Measurements from ENCODE around the gene ARHGAP11A. TPM values are rescaled to one million over a fixed set of nuclear protein-coding genes. Genes with fewer than 3 reads are reported as not detected.

Gene ARHGAP11A
- total and polyA plus RNA-seq, 9 of the 15 experiments (the other 6 are each of a cell fraction or from before 2014, with no cell fraction given) = 17.5 to 92.5 (median 61.1) TPM

GRCh38 chr15:32674681-32675080 is 59.4 kb downstream of the ARHGAP11A start (continued):
- no peak for TF ChIP-seq ZNF655 (CRISPR knock-in tag; IDR thresholded peaks at IDR 0.05)

GRCh38 chr15:32675466-32675865 is 60.2 kb downstream of the ARHGAP11A start:
- Histone ChIP-seq H3K79me2 (ENCODE audit: control insufficient read depth, insufficient read depth, low read length) (no peaks in the 10 kb centered on the region), H4K20me1 (replicated peaks; ENCODE audit: control insufficient read depth, insufficient read depth, low read length) (no peaks in the 10 kb centered on the region), H3K9me1 (ENCODE audit: control insufficient read depth, insufficient read depth, low read length) (no peaks in the 10 kb centered on the region), H3K36me3 (ENCODE audit: control insufficient read depth, insufficient read depth, low read length) (no peaks in the 10 kb centered on the region), H3K4me3 (no peak overlapping the region), H3K27me3 (ENCODE audit: control insufficient read depth in 2 of 2, insufficient read depth in 2 of 2, low read length in 2 of 2) (peaks cover 17 to 25% of the 10 kb centered on the region in 2 experiments; a peak in 4 of 5 replicates), H3K4me2 (ENCODE audit: insufficient read depth, low read length) (no peak overlapping the region), H3K9ac (ENCODE audit: insufficient read depth in 1 of 2, low read depth in 2 of 2, low read length in 2 of 2) (no peak overlapping the region), H2AFZ (ENCODE audit: low read depth, low read length) (no peak overlapping the region), H3K27ac (ENCODE audit: extremely low read depth, low read depth, low read length) (no peak overlapping the region), H3K9me3 (replicated peaks; ENCODE audit: control insufficient read depth, insufficient read depth, low read depth, low read length) (no peaks in the 10 kb centered on the region), H3K4me1 (replicated peaks in 1 of 2; ENCODE audit: control insufficient read depth in 2 of 2, insufficient read depth in 2 of 2, low read length in 2 of 2) (peaks cover 0 to 3% of the 10 kb centered on the region in 2 experiments; a peak in 1 of 5 replicates)
- ATAC-seq (no peak), FAIRE-seq (no peak), DNase-seq (ENCODE audit: extremely low read depth in 1 of 4, low spot score in 3 of 4) (no peak)
- ChIA-PET CTCF (ENCODE audit: low intra/inter-chr PET ratio) (no interaction called here), POLR2A (no interaction called here)
- BruUV-seq (replicated peaks) = no TSS peak
- 2% methylated on average over 6 of the region's 6 CpGs for WGBS (ENCODE audit: insufficient coverage, low coverage, missing lambda C conversion rate)
- intact Hi-C loops (cut with micrococcal nuclease) (no loop called here), in situ Hi-C loops (cut with MboI) (no loop called here)
- TF ChIP-seq NRF1 (conservative IDR thresholded peaks at IDR 0.05 in 1 of 2, IDR thresholded peaks at IDR 0.05 in 1 of 2) = no peak
- TF ChIP-seq ZBTB2 (IDR thresholded peaks at IDR 0.05) = no peak
- no peak for TF ChIP-seq MTA2 (IDR thresholded peaks at IDR 0.05; ENCODE audit: low read depth)
- TF ChIP-seq CBX2 (IDR thresholded peaks at IDR 0.05; ENCODE audit: insufficient read depth, low read length, poor library complexity, severe bottlenecking) = no peak
- no peak for TF ChIP-seq ZBTB12 (CRISPR knock-in tag; IDR thresholded peaks at IDR 0.05)
- no peak for TF ChIP-seq JUND (IDR thresholded peaks at IDR 0.05; ENCODE audit: borderline replicate concordance, low read depth, low read length)
- no peak for TF ChIP-seq JUND (tag; IDR thresholded peaks at IDR 0.05; ENCODE audit: borderline replicate concordance, low read depth, low read length)
- TF ChIP-seq CBFA2T3 (IDR thresholded peaks at IDR 0.05) = no peak
- no peak for TF ChIP-seq HOMEZ (CRISPR knock-in tag; IDR thresholded peaks at IDR 0.05)
- TF ChIP-seq ZNF263 (CRISPR knock-in tag; IDR thresholded peaks at IDR 0.05; ENCODE audit: borderline replicate concordance) = no peak
- TF ChIP-seq NFE2L1 (tag; IDR thresholded peaks at IDR 0.05; ENCODE audit: borderline replicate concordance, low read depth) = no peak
- no peak for TF ChIP-seq ZNF143 (CRISPR knock-in tag; IDR thresholded peaks at IDR 0.05)
- no peak for TF ChIP-seq ADNP (tag; IDR thresholded peaks at IDR 0.05)
- no peak for TF ChIP-seq USF2 (CRISPR knock-in tag; IDR thresholded peaks at IDR 0.05)
- no peak for TF ChIP-seq RUNX1 (IDR thresholded peaks at IDR 0.05; ENCODE audit: low read depth)
